Neural cell (in vitro differentiated cells): ENCODE data around the gene TANGO6. TPM values are rescaled to one million over a fixed set of nuclear protein-coding genes. Genes with fewer than 3 reads are reported as not detected.

Source experiments
- H2AFZ ChIP-seq: fragments of 200-600, 300-800 bp; sonication (generic), shearing (Covaris generic); 2 replicates; pipeline ENCODE4 v1.6.0; 2014; ENCODE audit warnings: low read depth, mild to moderate bottlenecking, antibody characterized with exemption, low read length, moderate library complexity
- H3F3A ChIP-seq: fragments of 200-600 bp; shearing (Covaris generic); 2 replicates; pipeline ENCODE4 v1.6.1; 2016; ENCODE audit warnings: mild to moderate bottlenecking, moderate library complexity, mixed read lengths, antibody characterized with exemption, low read length; ENCODE audit not compliant: insufficient read depth, poor library complexity, severe bottlenecking
- H3K27ac ChIP-seq: fragments of 200-600, 300-800 bp; sonication (generic), shearing (Covaris generic); 2 replicates; pipeline ENCODE4 v1.5.1; 2014; ENCODE audit warnings: mild to moderate bottlenecking, low read length, moderate library complexity
- H3K27me3 ChIP-seq: fragments of 300-800, 200-600 bp; sonication (generic), shearing (Covaris generic); 2 replicates; pipeline ENCODE4 v1.6.0; 2014; ENCODE audit warnings: mild to moderate bottlenecking, low read depth, low read length, moderate library complexity; ENCODE audit not compliant: insufficient read depth
- H3K36me3 ChIP-seq: fragments of 300-800, 200-600 bp; sonication (generic), shearing (Covaris generic); 2 replicates; pipeline ENCODE4 v1.5.1; 2014; ENCODE audit warnings: mild to moderate bottlenecking, antibody characterized with exemption, low read length, moderate library complexity; ENCODE audit not compliant: insufficient read depth
- H3K4me2 ChIP-seq: fragments of 300-800, 200-600 bp; sonication (generic), shearing (Covaris generic); 2 replicates; pipeline ENCODE4 v1.6.0; 2014; ENCODE audit warnings: mild to moderate bottlenecking, low read length
- H3K4me3 ChIP-seq: fragments of 300-800, 200-600 bp; sonication (generic), shearing (Covaris generic); 2 replicates; pipeline ENCODE4 v1.5.1; 2014; ENCODE audit warnings: mild to moderate bottlenecking, low read length, moderate library complexity
- H3K79me2 ChIP-seq: fragments of 200-600 bp; shearing (Covaris generic); replicated peaks from 2 replicates; pipeline ENCODE4 v1.6.0; 2014; ENCODE audit warnings: mild to moderate bottlenecking, low read length, moderate library complexity; ENCODE audit not compliant: insufficient read depth
- H3K9ac ChIP-seq: fragments of 300-800, 200-600 bp; sonication (generic), shearing (Covaris generic); 2 replicates; pipeline ENCODE4 v1.6.1; 2016; ENCODE audit warnings: mild to moderate bottlenecking, low read length, mixed read lengths
- H3K9me2 ChIP-seq: fragments of 200-600 bp; shearing (Covaris generic); 2 replicates; pipeline ENCODE4 v1.6.1; 2016; ENCODE audit warnings: mild to moderate bottlenecking, low read length, mixed read lengths; ENCODE audit not compliant: insufficient read depth
- H3K9me3 ChIP-seq: fragments of 200-600, 300-800 bp; sonication (generic), shearing (Covaris generic); 2 replicates; pipeline ENCODE4 v1.6.1; 2016; ENCODE audit warnings: mild to moderate bottlenecking, mixed run types, low read length, moderate library complexity, mixed read lengths
- H4K20me1 ChIP-seq: fragments of 200-600 bp; shearing (Covaris generic); 2 replicates; pipeline ENCODE4 v1.6.1; 2016; ENCODE audit warnings: mild to moderate bottlenecking, mixed run types; ENCODE audit not compliant: insufficient read depth
- EP300 ChIP-seq: fragments of 450-650 bp; conservative IDR thresholded peaks from 2 replicates; pipeline ENCODE4 v1.6.1; 2014; ENCODE audit warnings: antibody characterized with exemption, mild to moderate bottlenecking, moderate library complexity; ENCODE audit not compliant: poor library complexity, severe bottlenecking
- EZH2 ChIP-seq: fragments of 200-600, 300-800 bp; shearing (Covaris generic), sonication (generic); IDR thresholded peaks from 2 replicates; pipeline ENCODE4 v1.6.1; 2014; ENCODE audit warnings: antibody characterized with exemption, low read length, borderline replicate concordance, mild to moderate bottlenecking; ENCODE audit not compliant: insufficient read depth, poor library complexity, severe bottlenecking
- MXI1 ChIP-seq: fragments of 450-650 bp; conservative IDR thresholded peaks from 2 replicates; pipeline ENCODE4 v1.6.1; 2014; ENCODE audit warnings: antibody characterized with exemption, mild to moderate bottlenecking; ENCODE audit not compliant: poor library complexity, severe bottlenecking
- POLR2AphosphoS5 ChIP-seq: IDR thresholded peaks from 2 replicates; pipeline ENCODE4 v1.6.1; 2012
- RAD21 ChIP-seq: fragments of 450-650 bp; conservative IDR thresholded peaks from 2 replicates; pipeline ENCODE4 v1.6.1; 2014; ENCODE audit warnings: antibody characterized with exemption, mild to moderate bottlenecking, moderate library complexity
- REST ChIP-seq: IDR thresholded peaks from 2 replicates; pipeline ENCODE4 v1.6.1; 2012; ENCODE audit warnings: borderline replicate concordance
- SMC3 ChIP-seq: fragments of 450-650 bp; conservative IDR thresholded peaks from 2 replicates; pipeline ENCODE4 v1.6.1; 2014; ENCODE audit warnings: antibody characterized with exemption, mild to moderate bottlenecking, moderate library complexity; ENCODE audit not compliant: poor library complexity
- TAF1 ChIP-seq: IDR thresholded peaks from 2 replicates; pipeline ENCODE4 v1.6.1; 2012; ENCODE audit warnings: low read depth
- polyA plus RNA-seq: library from polyadenylated mRNA; depleted of rRNA; stranded (reverse); fragments of >200 nt; gene quantifications from 2 replicates; pipeline ENCODE4 v1.2.3, GENCODE V29; 2014
- TF ChIP-seq, protein P1 (sequence below): fragments of 450-650 bp; IDR thresholded peaks from 2 replicates; pipeline ENCODE4 v1.5.1; 2014; ENCODE audit warnings: antibody characterized with exemption, mild to moderate bottlenecking, moderate library complexity; ENCODE audit not compliant: poor library complexity, severe bottlenecking

Gene TANGO6
- polyA plus RNA-seq, 1 donor from 2014 or later, result 9.5 TPM

DNA sequence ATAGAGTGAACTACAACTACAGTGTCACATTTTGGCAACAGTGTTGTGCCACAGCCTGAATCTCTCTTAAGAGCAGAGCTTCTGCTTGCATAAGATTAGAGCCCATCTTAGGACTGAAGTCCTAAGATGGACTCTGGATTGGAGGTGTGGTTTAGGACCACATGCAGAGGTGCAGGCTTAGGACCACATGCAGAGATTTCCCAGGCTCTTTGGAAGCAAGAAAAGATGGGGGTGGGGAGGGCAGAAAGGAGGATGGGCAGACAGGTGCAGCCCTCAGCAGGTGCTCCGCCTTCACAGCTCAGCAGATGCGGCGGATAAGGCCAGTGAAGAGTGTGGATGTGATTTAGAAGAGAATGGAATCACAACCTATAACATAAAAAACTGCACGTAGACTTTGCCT is 128.7 kb downstream of the TANGO6 start:
- H3K4me2 ChIP-seq, result no peak overlapping the region
- H2AFZ ChIP-seq, result peak overlapping the region; percentile 86
- no peaks in the 10 kb centered on the region for H3K9me2 ChIP-seq
- H3K9ac ChIP-seq, result peak overlapping the region; percentile 61
- no peaks in the 10 kb centered on the region for H3K79me2 ChIP-seq
- TF ChIP-seq REST, result no peak
- TF ChIP-seq RAD21, result no peak
- TF ChIP-seq, protein P1, sequence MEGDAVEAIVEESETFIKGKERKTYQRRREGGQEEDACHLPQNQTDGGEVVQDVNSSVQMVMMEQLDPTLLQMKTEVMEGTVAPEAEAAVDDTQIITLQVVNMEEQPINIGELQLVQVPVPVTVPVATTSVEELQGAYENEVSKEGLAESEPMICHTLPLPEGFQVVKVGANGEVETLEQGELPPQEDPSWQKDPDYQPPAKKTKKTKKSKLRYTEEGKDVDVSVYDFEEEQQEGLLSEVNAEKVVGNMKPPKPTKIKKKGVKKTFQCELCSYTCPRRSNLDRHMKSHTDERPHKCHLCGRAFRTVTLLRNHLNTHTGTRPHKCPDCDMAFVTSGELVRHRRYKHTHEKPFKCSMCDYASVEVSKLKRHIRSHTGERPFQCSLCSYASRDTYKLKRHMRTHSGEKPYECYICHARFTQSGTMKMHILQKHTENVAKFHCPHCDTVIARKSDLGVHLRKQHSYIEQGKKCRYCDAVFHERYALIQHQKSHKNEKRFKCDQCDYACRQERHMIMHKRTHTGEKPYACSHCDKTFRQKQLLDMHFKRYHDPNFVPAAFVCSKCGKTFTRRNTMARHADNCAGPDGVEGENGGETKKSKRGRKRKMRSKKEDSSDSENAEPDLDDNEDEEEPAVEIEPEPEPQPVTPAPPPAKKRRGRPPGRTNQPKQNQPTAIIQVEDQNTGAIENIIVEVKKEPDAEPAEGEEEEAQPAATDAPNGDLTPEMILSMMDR, result no peak
- no peak for TF ChIP-seq SMC3
- TF ChIP-seq POLR2AphosphoS5, result no peak
- no peak for TF ChIP-seq MXI1
- TF ChIP-seq EZH2, result no peak
- no peak for TF ChIP-seq EP300
- TF ChIP-seq TAF1, result no peak
- peak overlapping the region; percentile 94 for H3K27ac ChIP-seq
- H3K27me3 ChIP-seq, result no peaks in the 10 kb centered on the region
- H4K20me1 ChIP-seq, result no peaks in the 10 kb centered on the region
- no peaks in the 10 kb centered on the region for H3K9me3 ChIP-seq
- peaks cover 7% of the 10 kb centered on the region for H3F3A ChIP-seq
- no peak overlapping the region for H3K4me3 ChIP-seq
- H3K36me3 ChIP-seq, result no peaks in the 10 kb centered on the region

DNA sequence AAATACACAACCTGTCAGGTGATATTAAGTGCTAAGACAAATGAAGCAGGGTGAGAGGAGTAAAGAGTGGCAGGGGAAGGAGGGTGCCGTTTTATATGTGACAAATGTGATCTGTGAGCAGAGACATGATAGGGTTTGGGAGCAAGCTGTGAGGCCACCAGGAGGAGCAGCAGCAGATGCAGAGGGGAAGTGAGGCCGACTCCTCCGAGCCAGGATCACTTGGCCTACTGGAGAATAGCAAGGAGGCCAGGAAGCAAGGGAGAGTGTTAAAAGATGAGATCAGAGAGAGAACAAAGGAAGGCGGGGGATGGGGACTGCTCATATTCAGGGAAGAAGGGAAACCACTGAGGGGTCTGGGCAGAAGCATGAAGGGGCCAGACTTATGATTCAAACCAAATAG is 129.4 kb downstream of the TANGO6 start:
- Histone ChIP-seq H2AFZ (peak overlapping the region; percentile 86), H3K27me3 (no peaks in the 10 kb centered on the region), H3K4me3 (peak overlapping the region; percentile 9), H3K79me2 (no peaks in the 10 kb centered on the region), H3K36me3 (no peaks in the 10 kb centered on the region), H3F3A (peaks cover 7% of the 10 kb centered on the region), H4K20me1 (no peaks in the 10 kb centered on the region), H3K9me3 (no peaks in the 10 kb centered on the region), H3K9me2 (no peaks in the 10 kb centered on the region), H3K27ac (peak overlapping the region; percentile 94), H3K4me2 (peak overlapping the region; percentile 4), H3K9ac (peak overlapping the region; percentile 61)
- peak; percentile 64 for TF ChIP-seq EP300
- no peak for TF ChIP-seq TAF1
- TF ChIP-seq MXI1, result peak; percentile 22
- TF ChIP-seq RAD21, result peak; percentile 70
- no peak for TF ChIP-seq EZH2
- TF ChIP-seq, protein P1, result peak; percentile 70
- TF ChIP-seq REST, result peak; percentile 36
- peak; percentile 77 for TF ChIP-seq SMC3
- peak; percentile 78 for TF ChIP-seq POLR2AphosphoS5
